AG08395 (cell line): ENCODE results near the gene ELF5.

Experiments used
- DNase-seq: peaks from one replicate; pipeline ENCODE4 v3.0.0; 2012; ENCODE audit warnings: mixed read lengths, low spot score

ELF5 gene

DNA sequence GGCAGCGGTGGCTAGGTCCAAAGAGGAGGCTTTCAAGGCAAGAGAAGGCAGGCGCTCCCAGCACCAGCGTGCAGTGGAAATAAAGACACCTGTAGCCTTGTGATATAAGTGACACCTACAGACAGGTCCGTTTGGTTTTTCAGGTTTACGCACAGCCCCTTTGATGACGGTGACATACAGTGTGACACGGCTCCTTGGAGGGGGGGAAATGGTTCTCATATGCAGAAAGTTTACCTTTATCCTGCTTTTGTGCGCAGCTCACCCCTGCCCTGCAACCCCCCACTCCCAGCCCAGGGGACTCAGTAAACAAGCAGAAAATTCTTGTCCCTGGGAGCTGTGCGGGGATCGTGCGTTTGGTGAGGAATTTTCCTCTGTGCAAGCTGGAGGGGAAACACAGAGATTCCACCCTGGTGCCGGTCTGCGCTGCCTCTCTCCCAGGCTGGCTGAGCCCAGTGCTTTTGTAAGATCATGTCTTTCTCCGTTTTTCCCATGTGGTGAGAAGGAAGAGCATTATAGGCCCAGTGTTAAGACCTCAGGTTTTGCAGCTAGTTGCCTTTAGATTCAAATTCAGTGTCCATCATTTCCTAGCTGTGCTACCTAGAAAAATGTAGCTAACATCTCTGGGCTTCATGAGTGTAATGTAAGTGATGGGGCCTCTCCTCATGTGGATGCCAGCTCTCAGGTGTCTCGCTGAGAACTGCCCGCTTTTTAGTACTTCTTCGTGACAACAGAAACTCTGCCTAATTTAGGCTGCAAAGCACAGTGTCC, at the start of gene ELF5:
Gene ELF5 (minus strand): TSS at position 113 of the 768 bp plus-strand sequence. CDS start 8,045 bp downstream, outside the sequence.
- DNase-seq: no peak

- DNase-seq: no peak
Measured at GRCh38 chr11:34562976-34563375, 49.4 kb upstream of the ELF5 start.

- no peak for DNase-seq
Measured at GRCh38 chr11:34560511-34560910, 46.9 kb upstream of the ELF5 start.

GRCh38 chr11:34558673-34559072, 45.1 kb upstream of the ELF5 start:
- DNase-seq: no peak

DNA sequence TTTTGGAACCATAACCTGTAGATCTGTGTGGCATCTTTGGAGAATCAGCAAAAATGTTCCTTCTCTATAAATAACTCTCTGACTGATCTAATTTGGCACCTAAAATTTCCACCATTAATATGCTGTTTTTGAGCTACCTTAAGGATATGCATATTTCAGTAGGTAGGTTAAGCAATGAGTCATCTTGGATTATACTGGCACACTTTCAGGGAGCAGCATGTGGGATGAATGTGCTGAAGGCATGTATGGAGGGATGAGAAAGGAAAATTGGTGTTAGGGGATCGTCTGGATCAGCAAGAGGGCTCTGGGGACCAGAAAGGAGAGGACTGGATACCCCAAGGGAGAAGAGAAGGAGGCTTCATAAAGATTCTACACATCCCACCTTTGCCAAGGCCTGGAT, 44.6 kb upstream of the ELF5 start:
- no peak for DNase-seq

GRCh38 chr11:34552270-34552669, 38.7 kb upstream of the ELF5 start:
- no peak for DNase-seq

GRCh38 chr11:34549271-34549670, 35.7 kb upstream of the ELF5 start:
- DNase-seq: no peak

DNA sequence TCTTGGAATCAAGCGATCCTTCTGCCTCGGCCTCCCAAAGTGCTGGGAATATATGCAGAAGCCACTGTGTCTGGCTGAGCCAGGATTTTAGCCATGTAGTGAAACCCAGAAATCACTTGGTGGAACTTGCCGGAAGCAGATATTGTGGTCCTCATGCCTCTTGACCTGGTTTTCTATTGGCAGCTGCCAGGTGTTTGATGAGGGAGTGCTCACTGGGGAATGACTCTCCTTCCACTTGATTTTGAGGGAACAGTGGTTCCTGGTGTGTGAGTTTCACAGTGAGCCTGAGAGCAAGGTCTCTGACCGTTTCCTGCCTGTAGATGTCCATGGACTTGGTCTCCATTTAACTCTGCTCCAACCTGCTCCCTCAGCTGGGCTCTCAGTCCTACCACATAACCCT, 34.7 kb upstream of the ELF5 start:
- DNase-seq: no peak

GRCh38 chr11:34546511-34547209, 33.1 kb upstream of the ELF5 start:
- no peak for DNase-seq

- DNase-seq: no peak
Measured at GRCh38 chr11:34542089-34542488, 28.5 kb upstream of the ELF5 start.

- no peak for DNase-seq
Measured at GRCh38 chr11:34540870-34541269, 27.3 kb upstream of the ELF5 start.

- DNase-seq: no peak
Measured at GRCh38 chr11:34537636-34538035, 24.0 kb upstream of the ELF5 start.

GRCh38 chr11:34536056-34536455, 22.5 kb upstream of the ELF5 start:
- no peak for DNase-seq

DNA sequence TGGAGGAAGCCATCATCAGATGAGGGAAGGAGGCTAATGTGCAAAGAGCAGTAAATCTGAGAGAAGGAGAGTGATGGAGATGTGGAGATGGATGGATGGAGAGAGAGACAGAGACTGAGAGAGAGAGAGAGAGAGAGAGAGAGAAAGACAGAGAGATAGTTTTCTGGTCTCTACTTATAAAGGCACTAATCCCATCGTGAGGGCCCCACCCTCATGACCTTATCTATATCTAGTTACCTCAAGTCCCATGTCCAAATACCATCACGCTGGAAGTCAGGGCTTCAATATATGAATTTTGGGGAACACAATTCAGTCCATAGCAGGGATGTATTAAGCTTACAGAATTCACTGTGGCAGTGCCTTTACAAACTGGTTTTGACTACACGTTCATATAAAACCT, 21.2 kb upstream of the ELF5 start:
- no peak for DNase-seq

- no peak for DNase-seq
Measured at GRCh38 chr11:34531663-34532062, 18.1 kb upstream of the ELF5 start.

- no peak for DNase-seq
Measured at GRCh38 chr11:34530545-34531234, 17.1 kb upstream of the ELF5 start.

- DNase-seq: no peak
Measured at GRCh38 chr11:34529643-34530042, 16.0 kb upstream of the ELF5 start.

DNA sequence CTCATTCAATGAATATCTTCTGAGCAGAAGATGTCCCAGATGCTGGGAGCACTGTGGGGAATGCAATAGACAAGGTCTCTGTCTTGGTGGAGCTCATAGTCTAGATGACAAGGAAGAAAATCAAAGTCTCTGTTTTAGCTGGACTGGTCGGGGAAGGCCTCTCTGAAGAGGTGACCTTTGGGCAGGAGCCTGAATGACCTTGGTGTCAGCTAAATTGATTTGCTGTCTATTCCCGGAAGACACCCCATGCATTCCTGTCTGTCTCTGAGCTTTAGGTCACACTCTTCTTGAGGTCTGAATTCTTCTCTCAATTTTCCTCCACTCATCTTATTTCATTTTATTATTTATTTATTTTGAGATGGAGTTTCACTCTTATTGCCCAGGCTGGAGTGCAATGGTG, 14.5 kb upstream of the ELF5 start:
- DNase-seq: no peak

GRCh38 chr11:34525888-34526657, 12.5 kb upstream of the ELF5 start:
- no peak for DNase-seq

DNA sequence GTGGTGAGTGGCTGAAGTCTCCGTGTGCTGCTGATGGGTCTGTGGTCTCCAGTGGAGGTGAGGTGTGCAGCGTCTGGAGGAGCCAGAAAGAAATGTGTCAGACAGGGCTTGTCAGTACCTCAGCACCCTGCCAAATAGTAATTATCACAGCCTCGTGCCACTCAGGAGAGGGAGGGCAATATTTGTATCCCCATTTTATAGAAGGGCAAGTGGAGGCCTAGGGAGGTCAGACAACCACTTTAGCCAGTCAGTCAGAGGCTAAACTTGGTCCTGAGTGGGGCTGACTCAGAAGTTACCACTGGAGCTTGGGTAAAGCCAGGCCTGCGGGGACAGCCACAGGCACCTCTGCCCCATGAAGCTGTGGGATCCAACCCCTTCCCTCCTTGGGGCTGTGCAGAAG, 11.5 kb upstream of the ELF5 start:
- DNase-seq: no peak

GRCh38 chr11:34524696-34525095, 11.1 kb upstream of the ELF5 start:
- no peak for DNase-seq

GRCh38 chr11:34523053-34523452, 9.5 kb upstream of the ELF5 start:
- no peak for DNase-seq
